RCC 7860 (cell line): ENCODE measurements around the gene ALK.
A peak's percentile ranks its signal among the peaks of the same experiment; 100 is the strongest.

Source experiments
- DNase-seq: peaks from one replicate; pipeline ENCODE4 v3.0.0-alpha.2; 2015; ENCODE audit warnings: low spot score
- FAIRE-seq: peaks from 2 replicates; lab custom pipeline; 2012; peaks lifted over from hg19 to GRCh38; lab: Jason Lieb, UNC

Gene ALK

DNA sequence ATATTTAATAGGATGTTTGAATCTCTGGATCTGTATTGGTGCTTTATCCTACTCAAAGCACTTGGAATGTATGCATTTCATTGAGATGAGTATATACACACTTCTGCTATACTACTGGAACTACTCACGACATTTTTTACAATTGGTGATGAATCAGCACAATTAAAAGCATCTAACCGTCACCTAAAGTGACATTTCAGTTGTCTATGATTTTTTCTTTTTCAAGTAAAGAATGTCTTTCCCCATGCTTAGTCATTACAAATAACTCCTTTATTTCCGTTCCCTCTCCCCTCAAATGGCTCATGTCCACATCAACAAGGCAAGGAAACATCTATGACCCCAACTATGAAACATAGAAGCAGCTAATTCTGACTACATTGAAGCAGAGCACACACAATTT, 728.9 kb downstream of the ALK start:
- DNase-seq (peak; percentile 20), FAIRE-seq (no peak)

DNA sequence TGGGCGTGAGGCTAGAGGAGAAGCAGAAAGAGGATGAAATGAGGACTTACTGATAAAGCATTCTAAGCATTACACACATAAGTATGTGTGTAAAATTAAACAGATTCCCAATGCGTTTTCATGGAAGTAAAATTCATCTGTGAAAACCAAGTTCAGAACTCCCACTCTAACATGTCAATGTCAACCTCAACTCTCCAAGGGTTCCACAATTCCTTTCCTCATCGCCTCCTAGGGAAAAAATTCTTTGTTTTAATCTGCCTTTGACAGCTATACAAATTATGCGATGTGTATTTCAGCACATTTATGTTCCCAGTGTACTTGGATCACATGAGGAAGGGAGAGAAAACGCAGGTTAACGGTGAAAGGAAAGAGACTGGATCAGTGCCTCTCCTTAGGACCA, 729.6 kb downstream of the ALK start:
- no peak for FAIRE-seq
- DNase-seq: no peak

DNA sequence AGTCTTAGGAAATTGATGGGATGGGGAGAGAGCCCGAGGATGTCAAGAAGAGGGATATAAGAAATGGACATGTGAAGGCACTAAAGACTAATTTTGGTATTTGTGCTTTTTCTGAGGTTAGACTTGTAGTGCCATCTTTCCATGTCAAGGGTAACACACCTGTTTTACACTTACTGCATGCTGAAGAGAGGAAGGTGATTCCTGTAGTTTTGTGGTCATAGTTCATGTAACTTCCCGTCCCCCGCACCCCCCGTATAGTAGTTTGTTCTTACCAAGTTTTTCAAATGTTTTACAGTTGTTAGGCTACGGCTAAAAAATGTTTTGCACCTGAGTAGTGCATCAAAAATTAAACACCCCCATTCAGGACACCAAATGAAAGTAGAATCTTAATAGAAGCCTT, 732.3 kb downstream of the ALK start:
- FAIRE-seq (no peak), DNase-seq (no peak)

GRCh38 chr2:29187926-29188325, 733.5 kb downstream of the ALK start:
- DNase-seq (no peak), FAIRE-seq (no peak)

GRCh38 chr2:29186817-29187216, 734.6 kb downstream of the ALK start:
- FAIRE-seq (no peak), DNase-seq (no peak)

DNA sequence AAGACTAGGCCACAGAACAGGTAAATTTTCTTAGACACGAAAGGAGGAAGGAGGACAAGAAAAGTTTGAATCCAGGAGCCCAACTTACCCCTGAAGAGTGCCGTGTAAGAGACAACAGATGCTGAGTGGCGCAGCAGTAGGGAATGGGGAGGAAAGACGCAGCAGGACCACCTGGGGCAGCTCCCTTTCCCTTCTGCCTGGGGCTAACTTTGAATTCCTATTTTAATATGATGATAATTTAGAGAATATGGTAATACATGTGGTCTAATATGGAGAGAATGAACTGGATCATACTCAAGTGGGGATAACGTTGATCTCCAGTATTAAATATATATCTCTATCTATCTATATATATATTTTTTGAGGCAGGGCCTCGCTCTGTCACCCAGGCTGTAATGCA, 736.9 kb downstream of the ALK start:
- DNase-seq (no peak), FAIRE-seq (no peak)

GRCh38 chr2:29182920-29183319, 738.5 kb downstream of the ALK start:
- FAIRE-seq (no peak), DNase-seq (no peak)

GRCh38 chr2:29182334-29182733, 739.1 kb downstream of the ALK start:
- DNase-seq: no peak
- no peak for FAIRE-seq

DNA sequence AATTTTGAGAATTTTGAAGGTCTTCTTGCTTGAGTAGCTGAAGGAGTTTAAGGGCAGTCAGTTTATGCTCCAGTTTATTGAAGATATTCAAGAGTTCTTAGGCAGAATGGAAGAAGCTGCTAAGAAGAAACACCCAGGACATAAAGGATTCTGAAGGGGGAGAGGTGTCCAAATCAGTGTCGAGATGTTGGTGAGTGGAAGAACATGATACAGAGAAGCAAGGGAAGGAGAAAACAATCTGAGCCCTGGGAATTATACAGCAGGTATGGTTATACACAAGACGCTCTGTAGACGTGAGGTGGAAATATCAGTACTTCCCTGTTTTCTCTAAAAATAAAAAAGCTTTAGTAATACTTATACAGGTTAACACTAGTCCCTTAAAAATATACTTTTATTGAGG, 746.0 kb downstream of the ALK start:
- FAIRE-seq (no peak), DNase-seq (no peak)

GRCh38 chr2:29174937-29175336, 746.4 kb downstream of the ALK start:
- no peak for FAIRE-seq

DNA sequence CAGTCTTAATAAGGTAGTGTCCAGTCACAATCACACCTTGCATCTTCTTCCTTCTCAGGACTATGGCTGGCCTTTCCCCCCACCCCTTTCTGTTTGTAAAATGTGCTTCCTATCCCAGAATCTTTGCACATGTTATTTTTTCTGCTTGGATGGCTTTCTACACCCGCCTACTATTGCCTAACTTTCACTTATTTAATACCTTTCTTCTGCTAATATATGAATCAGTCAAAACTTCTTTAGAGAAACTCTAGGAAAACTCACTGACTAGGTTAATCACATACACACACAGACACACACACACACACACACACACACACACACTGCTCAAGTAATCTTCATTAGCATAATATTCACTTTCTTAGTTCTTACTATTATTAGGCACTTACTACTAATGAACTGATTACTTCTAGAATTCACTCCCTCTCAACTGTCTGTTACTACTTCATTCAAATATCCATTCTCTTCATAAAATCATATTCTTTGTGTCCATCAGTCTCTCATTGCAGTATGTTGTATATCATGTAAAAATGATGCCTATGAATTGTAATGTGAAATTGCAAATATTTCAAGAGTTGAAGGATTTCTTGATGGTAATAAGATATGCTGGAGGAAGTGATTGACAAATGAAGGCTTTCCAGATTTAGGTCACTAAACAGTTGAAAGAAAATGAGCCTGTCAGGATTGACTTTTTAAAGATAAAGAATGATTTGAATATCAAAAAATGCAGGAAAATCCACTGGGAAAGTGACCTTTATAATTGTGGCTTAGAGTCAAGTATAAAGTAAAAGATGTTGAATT, 754.9 kb downstream of the ALK start:
- FAIRE-seq (no peak), DNase-seq (no peak)

More at GRCh38 chr2:29174937-29175336, 746.4 kb downstream of the ALK start:
- DNase-seq: no peak

DNA sequence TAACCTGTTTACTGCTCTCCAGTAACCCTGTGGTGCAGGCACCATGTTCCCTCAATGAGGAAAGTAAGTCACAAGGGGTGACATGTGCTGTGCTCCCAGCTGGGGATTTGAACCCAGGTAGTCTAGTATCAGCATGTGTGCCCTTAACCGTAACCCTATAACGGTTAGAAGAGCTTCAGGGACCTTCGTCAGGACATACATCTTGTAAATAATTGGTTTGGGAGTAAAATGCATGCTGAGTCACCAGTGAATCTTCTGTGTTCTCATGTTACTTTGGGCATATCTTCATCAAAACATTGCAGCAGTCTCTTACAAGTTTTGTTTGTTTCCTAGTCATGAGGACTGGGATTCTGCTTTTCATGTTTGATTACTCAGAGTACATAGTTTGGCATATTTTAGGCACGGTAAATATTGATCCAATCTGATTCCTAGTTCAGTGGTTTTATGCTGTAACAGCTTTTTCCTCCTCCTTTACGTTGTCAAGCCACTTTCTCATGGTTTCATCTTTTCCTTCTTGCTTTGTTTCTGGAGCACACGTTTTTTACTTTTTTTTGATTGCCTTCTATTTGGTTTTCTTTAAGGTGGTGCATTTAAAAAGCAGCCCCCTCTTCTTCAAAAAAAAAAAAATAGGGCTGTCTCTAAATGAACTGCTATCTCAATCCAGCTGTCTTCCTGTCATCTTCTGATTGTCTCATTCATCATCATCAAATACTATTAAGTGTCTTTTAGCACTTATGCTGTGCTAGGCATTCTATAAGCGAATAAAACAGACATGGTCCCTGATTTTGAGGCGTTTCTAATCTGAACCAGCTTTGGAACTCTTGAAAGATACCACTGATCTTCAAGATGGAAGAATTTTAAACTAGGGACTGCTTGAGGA, 755.8 kb downstream of the ALK start:
- FAIRE-seq (no peak), DNase-seq (no peak)

- FAIRE-seq: no peak
- no peak for DNase-seq
Observed at GRCh38 chr2:29164091-29164846, 757.1 kb downstream of the ALK start.

DNA sequence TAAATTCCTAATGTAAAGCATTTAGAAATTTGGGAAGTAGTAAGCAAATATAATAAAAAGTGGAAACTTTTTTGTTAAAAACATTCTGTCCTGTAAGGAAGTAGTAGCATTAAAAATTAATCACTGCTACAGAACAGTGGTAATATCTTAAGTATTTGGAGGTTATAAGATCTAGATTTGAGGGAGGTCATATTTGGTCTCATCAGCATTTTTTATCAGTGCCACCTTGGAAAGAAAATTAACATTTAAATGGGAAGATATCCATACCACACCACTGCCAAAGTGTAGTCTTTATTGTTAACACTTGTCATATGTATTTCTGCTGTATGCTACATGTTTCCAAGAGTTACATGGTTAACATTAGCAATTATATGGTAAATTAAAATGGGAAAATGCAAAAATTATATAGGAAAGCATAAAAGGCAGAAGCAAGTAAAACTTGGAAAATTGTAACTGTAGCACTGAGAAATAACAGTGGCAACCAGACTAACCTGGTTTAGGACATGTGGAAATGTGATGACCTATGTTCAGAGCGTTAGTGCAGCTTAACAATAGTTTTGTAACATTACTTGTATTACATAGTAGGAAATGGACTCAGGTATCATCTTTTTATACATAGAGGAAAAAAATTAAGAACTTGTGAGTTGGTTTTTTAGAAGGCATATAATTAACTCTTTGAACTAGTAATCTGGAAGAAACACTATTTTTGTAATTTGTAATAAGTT, 759.0 kb downstream of the ALK start:
- no peak for FAIRE-seq
- no peak for DNase-seq

- no peak for FAIRE-seq
- DNase-seq: no peak
Observed at GRCh38 chr2:29160184-29160583, 761.2 kb downstream of the ALK start.

- DNase-seq (no peak), FAIRE-seq (no peak)
Observed at GRCh38 chr2:29159125-29159524, 762.3 kb downstream of the ALK start.

- no peak for FAIRE-seq
- no peak for DNase-seq
Observed at GRCh38 chr2:29157131-29157530, 764.3 kb downstream of the ALK start.

DNA sequence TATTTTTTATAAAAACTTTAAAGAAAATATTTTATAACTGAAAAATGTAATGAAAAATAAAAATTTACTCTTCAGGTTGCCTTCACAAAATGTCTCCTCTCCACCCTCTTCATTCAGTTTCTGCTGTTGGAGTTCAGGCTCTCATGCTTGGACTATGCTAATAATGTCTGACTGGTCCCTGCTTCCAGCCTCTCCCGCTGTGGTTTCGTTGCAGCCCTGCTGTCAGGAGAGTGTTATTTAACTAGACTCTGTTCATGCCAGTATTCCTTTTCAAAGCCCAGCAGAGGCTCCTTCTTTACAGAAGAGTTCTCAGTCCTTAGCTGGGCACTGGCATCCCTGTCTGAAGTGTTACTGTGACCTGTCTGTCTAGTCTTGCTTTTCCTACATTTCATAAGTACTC, 765.8 kb downstream of the ALK start:
- DNase-seq (no peak), FAIRE-seq (no peak)

GRCh38 chr2:29154610-29155009, 766.8 kb downstream of the ALK start:
- DNase-seq: no peak

GRCh38 chr2:29147963-29148362, 773.4 kb downstream of the ALK start:
- DNase-seq (no peak), FAIRE-seq (no peak)

More at GRCh38 chr2:29154610-29155009, 766.8 kb downstream of the ALK start:
- FAIRE-seq: no peak

- DNase-seq (no peak), FAIRE-seq (peak; percentile 4)
Observed at GRCh38 chr2:29146197-29146596, 775.2 kb downstream of the ALK start.
